Keratinocyte (primary cell): ENCODE measurements around the gene CACNA1S.

Experiments used
- CTCF ChIP-seq, 3 experiments: IDR thresholded peaks in 1 of 3; conservative IDR thresholded peaks in 1 of 3; optimal IDR thresholded peaks in 1 of 3; 2 replicates in 2 of 3; 3 replicates in 1 of 3; pipeline versions ENCODE3 to v1.5.1; 2011; ENCODE audit warnings: low read length in 3 of 3, mild to moderate bottlenecking in 3 of 3, moderate library complexity in 2 of 3, control low read depth in 1 of 3, inconsistent platforms in 1 of 3; ENCODE audit not compliant: insufficient read depth in 2 of 3; ENCODE audit errors: extremely low read depth in 1 of 3
- EZH2 ChIP-seq: IDR thresholded peaks from one replicate; pipeline ENCODE4 v1.6.1; 2012; ENCODE audit warnings: inconsistent platforms, mild to moderate bottlenecking, low read length, moderate library complexity

- TF ChIP-seq CTCF (optimal IDR thresholded peaks at IDR 0.05 in 1 of 3, IDR thresholded peaks at IDR 0.05 in 1 of 3, conservative IDR thresholded peaks at IDR 0.05 in 1 of 3; ENCODE audit: extremely low read depth in 1 of 3, insufficient read depth in 2 of 3, low read length in 3 of 3) = no peak
- no peak for TF ChIP-seq EZH2
Measured at GRCh38 chr1:201092738-201093137, 19.5 kb downstream of the CACNA1S start.
